ENCODE data around the gene ACADM.

Gene ACADM

DNA sequence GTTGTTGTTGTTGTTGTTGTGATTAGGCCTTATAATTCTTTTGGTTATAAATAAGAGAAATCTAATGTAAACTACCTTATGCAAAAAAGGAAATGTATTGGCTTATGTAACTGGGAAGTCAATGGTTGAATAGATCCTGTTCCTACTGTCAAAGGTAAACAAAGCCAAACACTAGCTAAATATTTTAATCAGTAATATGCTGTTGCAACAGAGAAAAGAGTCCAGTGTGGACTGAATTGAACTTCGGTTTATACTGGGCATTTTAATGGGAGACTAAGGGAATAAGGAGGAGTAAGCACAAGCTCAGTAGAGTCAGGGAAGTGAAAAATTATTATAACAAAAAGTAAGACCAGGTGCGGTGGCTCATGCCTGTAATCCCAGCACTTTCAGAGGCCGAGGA lies 87.6 kb downstream of the ACADM start:
- TF ChIP-seq, protein P1, sequence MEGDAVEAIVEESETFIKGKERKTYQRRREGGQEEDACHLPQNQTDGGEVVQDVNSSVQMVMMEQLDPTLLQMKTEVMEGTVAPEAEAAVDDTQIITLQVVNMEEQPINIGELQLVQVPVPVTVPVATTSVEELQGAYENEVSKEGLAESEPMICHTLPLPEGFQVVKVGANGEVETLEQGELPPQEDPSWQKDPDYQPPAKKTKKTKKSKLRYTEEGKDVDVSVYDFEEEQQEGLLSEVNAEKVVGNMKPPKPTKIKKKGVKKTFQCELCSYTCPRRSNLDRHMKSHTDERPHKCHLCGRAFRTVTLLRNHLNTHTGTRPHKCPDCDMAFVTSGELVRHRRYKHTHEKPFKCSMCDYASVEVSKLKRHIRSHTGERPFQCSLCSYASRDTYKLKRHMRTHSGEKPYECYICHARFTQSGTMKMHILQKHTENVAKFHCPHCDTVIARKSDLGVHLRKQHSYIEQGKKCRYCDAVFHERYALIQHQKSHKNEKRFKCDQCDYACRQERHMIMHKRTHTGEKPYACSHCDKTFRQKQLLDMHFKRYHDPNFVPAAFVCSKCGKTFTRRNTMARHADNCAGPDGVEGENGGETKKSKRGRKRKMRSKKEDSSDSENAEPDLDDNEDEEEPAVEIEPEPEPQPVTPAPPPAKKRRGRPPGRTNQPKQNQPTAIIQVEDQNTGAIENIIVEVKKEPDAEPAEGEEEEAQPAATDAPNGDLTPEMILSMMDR (IDR thresholded peaks at IDR 0.05; ENCODE audit: insufficient read depth, low read length, poor library complexity, severe bottlenecking) = no peak
- Histone ChIP-seq H3K36me3 (ENCODE audit: control insufficient read depth, insufficient read depth, low read length) (no peaks in the 10 kb centered on the region), H3K27me3 (replicated peaks; ENCODE audit: control insufficient read depth, insufficient read depth, low read length) (no peaks in the 10 kb centered on the region), H3K4me3 (replicated peaks; ENCODE audit: low read depth, low read length) (no peak overlapping the region)
- no peak for DNase-seq (ENCODE audit: extremely low read depth, insufficient read length)

Measured in GM06990 (cell line).